Activated CD4-positive, alpha-beta T cell treated with anti-CD3 and anti-CD28 coated beads, Interleukin-2, amount 50 U/mL, for 1 hour (primary cell): Measurements from ENCODE around the gene SIN3A.
"Not testable (repeated sequence)": the region's sequence is repeated elsewhere in the genome, so short reads cannot be mapped to it uniquely, and the experiment has no call there.

Experiments
- DNase-seq: peaks from one replicate; pipeline ENCODE4 v3.0.0-alpha.2; 2020

Gene SIN3A

GRCh38 chr15:75451674-75452363 lies at the start of gene SIN3A:
SIN3A (minus strand) TSS chr15:75451690; CDS start chr15:75430375, 21,315 bp downstream.
- DNase-seq: peak; percentile 99

- no peak for DNase-seq
Measured at GRCh38 chr15:75493732-75494131, 42.2 kb upstream of the SIN3A start.

- no peak for DNase-seq
Measured at GRCh38 chr15:75483961-75484360, 32.5 kb upstream of the SIN3A start.

GRCh38 chr15:75483556-75483955 lies 32.1 kb upstream of the SIN3A start:
- not testable (repeated sequence) for DNase-seq

- DNase-seq: no peak
Measured at GRCh38 chr15:75483106-75483505, 31.6 kb upstream of the SIN3A start.

- DNase-seq: not testable (repeated sequence)
Measured at GRCh38 chr15:75480463-75480862, 29.0 kb upstream of the SIN3A start.

GRCh38 chr15:75479670-75480069 lies 28.2 kb upstream of the SIN3A start:
- no peak for DNase-seq

GRCh38 chr15:75477094-75477493 lies 25.6 kb upstream of the SIN3A start:
- not testable (repeated sequence) for DNase-seq

- no peak for DNase-seq
Measured at GRCh38 chr15:75468913-75469598, 17.6 kb upstream of the SIN3A start.

GRCh38 chr15:75460646-75461045 lies 9.2 kb upstream of the SIN3A start:
- no peak for DNase-seq

GRCh38 chr15:75459581-75459980 lies 8.1 kb upstream of the SIN3A start:
- no peak for DNase-seq

GRCh38 chr15:75456710-75457109 lies 5.2 kb upstream of the SIN3A start:
- no peak for DNase-seq

- DNase-seq: peak; percentile 38
Measured at GRCh38 chr15:75455982-75456531, 4.6 kb upstream of the SIN3A start.

- DNase-seq: peak; percentile 88
Measured at GRCh38 chr15:75455424-75455981, 4.0 kb upstream of the SIN3A start.

- DNase-seq: peak; percentile 82
Measured at GRCh38 chr15:75454471-75455378, 3.2 kb upstream of the SIN3A start.

GRCh38 chr15:75453703-75454470 lies 2.4 kb upstream of the SIN3A start:
- peak; percentile 94 for DNase-seq

GRCh38 chr15:75452865-75453702 lies 1.6 kb upstream of the SIN3A start:
- peak; percentile 30 for DNase-seq

GRCh38 chr15:75452364-75452864 lies 924 bp upstream of the SIN3A start:
- DNase-seq: peak; percentile 70

GRCh38 chr15:75451202-75451673 lies 252 bp downstream of the SIN3A start:
- no peak for DNase-seq
